H9 (cell line): Measurements from ENCODE around the gene VWA5B1. TPM values are rescaled to one million over a fixed set of nuclear protein-coding genes. Genes with fewer than 3 reads are reported as not detected.

Experiments
- DNase-seq: peaks from one replicate; pipeline ENCODE4 v3.0.0-alpha.2; 2017
- H2AFZ ChIP-seq: one replicate; pipeline ENCODE4 v1.6.1; 2013; ENCODE audit warnings: mild to moderate bottlenecking, low read length, control low read depth, moderate library complexity
- H2AK5ac ChIP-seq: 2 replicates; pipeline ENCODE4 v1.6.1; 2013; ENCODE audit warnings: low read length, control low read depth, mixed read lengths; ENCODE audit not compliant: insufficient read length
- H2BK120ac ChIP-seq: one replicate; pipeline ENCODE4 v1.6.1; 2013; ENCODE audit warnings: low read depth, mild to moderate bottlenecking, low read length, control low read depth, inconsistent platforms; ENCODE audit not compliant: poor library complexity, severe bottlenecking
- H2BK12ac ChIP-seq: 2 replicates; pipeline ENCODE4 v1.6.1; 2013; ENCODE audit warnings: low read length, control low read depth, mixed read lengths, low read depth; ENCODE audit not compliant: insufficient read length
- H2BK15ac ChIP-seq: 2 replicates; pipeline ENCODE4 v1.6.1; 2013; ENCODE audit warnings: low read depth, low read length, control low read depth
- H2BK20ac ChIP-seq: one replicate; pipeline ENCODE4 v1.6.1; 2013; ENCODE audit warnings: low read depth, mild to moderate bottlenecking, low read length, control low read depth, inconsistent platforms; ENCODE audit not compliant: poor library complexity, severe bottlenecking
- H2BK5ac ChIP-seq: 2 replicates; pipeline ENCODE4 v1.6.1; 2013; ENCODE audit warnings: low read length, control low read depth, mixed read lengths; ENCODE audit not compliant: insufficient read length
- H3K14ac ChIP-seq: 2 replicates; pipeline ENCODE4 v1.6.1; 2013; ENCODE audit warnings: low read length, control low read depth; ENCODE audit not compliant: insufficient read depth
- H3K18ac ChIP-seq: 2 replicates; pipeline ENCODE4 v1.6.1; 2013; ENCODE audit warnings: low read depth, mild to moderate bottlenecking, mixed read lengths, low read length, control low read depth; ENCODE audit not compliant: insufficient read length
- H3K23ac ChIP-seq: 2 replicates; pipeline ENCODE4 v1.6.1; 2013; ENCODE audit warnings: low read length, control low read depth, mixed read lengths, low read depth; ENCODE audit not compliant: insufficient read length
- H3K23me2 ChIP-seq: 2 replicates; pipeline ENCODE4 v1.6.1; 2013; ENCODE audit warnings: low read depth, mild to moderate bottlenecking, mixed read lengths, low read length, control low read depth; ENCODE audit not compliant: insufficient read length, poor library complexity, severe bottlenecking
- H3K27ac ChIP-seq: 2 replicates; pipeline ENCODE4 v1.5.1; 2013; ENCODE audit warnings: low read length, control low read depth, mixed read lengths, low read depth; ENCODE audit not compliant: insufficient read length
- H3K27me3 ChIP-seq: 2 replicates; pipeline ENCODE4 v1.6.1; 2013; ENCODE audit warnings: low read length, control low read depth, inconsistent platforms; ENCODE audit not compliant: insufficient read depth
- H3K4ac ChIP-seq: 2 replicates; pipeline ENCODE4 v1.6.1; 2013; ENCODE audit warnings: low read depth, mild to moderate bottlenecking, control low read depth, inconsistent platforms, low read length, moderate library complexity
- H3K4me1 ChIP-seq: 2 replicates; pipeline ENCODE4 v1.6.1; 2013; ENCODE audit warnings: low read length, control low read depth, inconsistent platforms; ENCODE audit not compliant: insufficient read depth
- H3K4me2 ChIP-seq: 2 replicates; pipeline ENCODE4 v1.6.1; 2013; ENCODE audit warnings: low read length, control low read depth, mixed read lengths; ENCODE audit not compliant: insufficient read length, insufficient read depth
- H3K56ac ChIP-seq: 2 replicates; pipeline ENCODE4 v1.6.1; 2013; ENCODE audit warnings: low read depth, mild to moderate bottlenecking, mixed read lengths, low read length, control low read depth; ENCODE audit not compliant: insufficient read length
- H3K79me1 ChIP-seq: 2 replicates; pipeline ENCODE4 v1.6.1; 2013; ENCODE audit warnings: low read depth, mild to moderate bottlenecking, moderate library complexity, low read length, control low read depth, inconsistent platforms; ENCODE audit not compliant: insufficient read depth, poor library complexity, severe bottlenecking
- H3K79me2 ChIP-seq: 2 replicates; pipeline ENCODE4 v1.6.1; 2013; ENCODE audit warnings: low read length, control low read depth, inconsistent platforms; ENCODE audit not compliant: insufficient read depth
- H3K9ac ChIP-seq: 2 replicates; pipeline ENCODE4 v1.6.1; 2013; ENCODE audit warnings: low read length, control low read depth, mixed read lengths; ENCODE audit not compliant: insufficient read length; ENCODE audit errors: extremely low read depth
- H3K9me3 ChIP-seq: one replicate; pipeline ENCODE4 v1.6.1; 2013; ENCODE audit warnings: low read depth, low read length, inconsistent platforms; ENCODE audit not compliant: control insufficient read depth
- H3T11ph ChIP-seq: one replicate; pipeline ENCODE4 v1.6.1; 2013; ENCODE audit warnings: mild to moderate bottlenecking, low read length, control low read depth, inconsistent platforms
- H4K20me1 ChIP-seq: one replicate; pipeline ENCODE4 v1.6.1; 2013; ENCODE audit not compliant: control insufficient read depth, insufficient read length, insufficient read depth
- H4K5ac ChIP-seq: 2 replicates; pipeline ENCODE4 v1.6.1; 2013; ENCODE audit warnings: low read depth, mild to moderate bottlenecking, mixed read lengths, low read length, control low read depth; ENCODE audit not compliant: insufficient read length
- H4K8ac ChIP-seq: replicated peaks from 2 replicates; pipeline ENCODE4 v1.6.1; 2013; ENCODE audit warnings: low read length, control low read depth, mixed read lengths, low read depth; ENCODE audit not compliant: insufficient read length
- H4K91ac ChIP-seq: 2 replicates; pipeline ENCODE4 v1.6.1; 2013; ENCODE audit warnings: low read depth, mild to moderate bottlenecking, moderate library complexity, mixed read lengths, low read length, control low read depth; ENCODE audit not compliant: insufficient read length
- H3K27ac Mint-ChIP-seq, 3 experiments: 2 replicates in 2 of 3; 3 replicates in 1 of 3; pipeline ENCODE4 v1.8.0; 2020 to 2021; ENCODE audit warnings: mixed read lengths in 3 of 3, mild to moderate bottlenecking in 1 of 3, moderate library complexity in 1 of 3
- H3K27me3 Mint-ChIP-seq: 2 replicates; pipeline ENCODE4 v1.8.0; 2021; ENCODE audit warnings: low read depth, mild to moderate bottlenecking, moderate library complexity, mixed read lengths
- H3K36me3 Mint-ChIP-seq, 3 experiments: 2 replicates in 2 of 3; 3 replicates in 1 of 3; pipeline ENCODE4 v1.8.0; 2020 to 2021; ENCODE audit warnings: low read depth in 3 of 3, mixed read lengths in 3 of 3; ENCODE audit not compliant: insufficient read depth in 1 of 3
- H3K4me1 Mint-ChIP-seq, 2 experiments: 2 replicates each; pipeline ENCODE4 v1.8.0; 2020; ENCODE audit warnings: mixed read lengths in 2 of 2
- H3K4me3 Mint-ChIP-seq, 2 experiments: 2 replicates in 1 of 2; 3 replicates in 1 of 2; pipeline ENCODE4 v1.8.0; 2020 to 2021; ENCODE audit warnings: mild to moderate bottlenecking in 2 of 2, mixed read lengths in 2 of 2, moderate library complexity in 1 of 2
- H3K9me3 Mint-ChIP-seq, 2 experiments: 2 replicates in 1 of 2; 3 replicates in 1 of 2; pipeline ENCODE4 v1.8.0; 2020; ENCODE audit warnings: mild to moderate bottlenecking in 2 of 2, mixed read lengths in 2 of 2, moderate library complexity in 1 of 2
- CTCF ChIP-seq: fragments of 200-600 bp; sonication (generic); conservative IDR thresholded peaks from 3 replicates; pipeline ENCODE4 v1.8.0; 2021; ENCODE audit warnings: antibody characterized with exemption, mild to moderate bottlenecking
- WGBS: extraction: QIAGEN DNeasy Blood & Tissue Kit; methylation state at CpG from one replicate; pipeline ENCODE4 v1.1.7; 2013; ENCODE audit warnings: missing lambda C conversion rate, low lambda C conversion rate, mixed read lengths; ENCODE audit not compliant: insufficient read length; ENCODE audit errors: extremely low coverage; 5-methylcytosine and 5-hydroxymethylcytosine counted together
- total RNA-seq: library from RNA; stranded (reverse); gene quantifications from 2 replicates; pipeline ENCODE4 v1.2.1, GENCODE V29; 2021

Gene VWA5B1
- total RNA-seq, 1 experiment from 2014 or later, result not detected

- Histone ChIP-seq H4K8ac (no peak overlapping the region), H2AK5ac (no peak overlapping the region), H3T11ph (no peak overlapping the region), H3K18ac (no peak overlapping the region), H2BK20ac (no peak overlapping the region), H4K5ac (no peak overlapping the region), H3K27ac (no peak overlapping the region), H2AFZ (no peak overlapping the region), H4K20me1 (no peaks in the 10 kb centered on the region), H3K4ac (no peak overlapping the region), H3K4me1 (peaks cover 2% of the 10 kb centered on the region; the same call in 1 of the 2 replicates), H3K23ac (no peak overlapping the region), H2BK120ac (no peak overlapping the region), H2BK12ac (no peak overlapping the region), H2BK15ac (no peak overlapping the region), H3K4me2 (no peak overlapping the region), H3K79me2 (no peaks in the 10 kb centered on the region), H3K56ac (no peak overlapping the region), H3K27me3 (no peaks in the 10 kb centered on the region; the same call in 1 of the 2 replicates), H2BK5ac (no peak overlapping the region), H3K14ac (no peak overlapping the region), H3K9ac (no peak overlapping the region), H3K79me1 (no peaks in the 10 kb centered on the region), H3K23me2 (no peaks in the 10 kb centered on the region), H3K9me3 (no peaks in the 10 kb centered on the region), H4K91ac (no peak overlapping the region)
- no peak for DNase-seq
- peaks cover 2 to 7% of the 10 kb centered on the region in 2 experiments; a peak in 3 of 4 replicates for H3K4me1 Mint-ChIP-seq
- no peaks in the 10 kb centered on the region; a peak in 1 of 5 replicates for H3K9me3 Mint-ChIP-seq
- no peak overlapping the region for H3K4me3 Mint-ChIP-seq
- no peak for TF ChIP-seq CTCF
- no peak overlapping the region for H3K27ac Mint-ChIP-seq
- WGBS, result no CpG with 5 or more reads among the region's 6 CpGs
- H3K27me3 Mint-ChIP-seq, result peaks cover 32% of the 10 kb centered on the region
- H3K36me3 Mint-ChIP-seq, result no peaks in the 10 kb centered on the region
These were observed 36.8 kb downstream of the VWA5B1 start for GRCh38 chr1:20327467-20327866.
